Kidney epithelial cell (primary cell): ENCODE results near the gene MTA1. TPM values are rescaled to one million over a fixed set of nuclear protein-coding genes. Genes with fewer than 3 reads are reported as not detected.

Source experiments
- DNase-seq: peaks from one replicate; pipeline ENCODE4 v3.0.0-alpha.2; 2010; ENCODE audit warnings: low read depth
- H3K27me3 ChIP-seq: 2 replicates; pipeline ENCODE4 v1.6.0; 2011; ENCODE audit warnings: low read length; ENCODE audit not compliant: control insufficient read depth, insufficient read depth
- H3K36me3 ChIP-seq: 2 replicates; pipeline ENCODE4 v1.5.1; 2011; ENCODE audit warnings: low read length; ENCODE audit not compliant: control insufficient read depth, insufficient read depth
- H3K4me3 ChIP-seq: 2 replicates; pipeline ENCODE4 v1.5.1; 2011; ENCODE audit warnings: low read depth, mild to moderate bottlenecking, control low read depth, low read length
- total RNA-seq: library from RNA; depleted of rRNA; stranded (reverse); fragments of >200 nt; gene quantifications from 2 replicates; pipeline ENCODE4 v1.2.3, GENCODE V29; 2015
- TF ChIP-seq, protein P1 (sequence below): IDR thresholded peaks from 2 replicates; pipeline ENCODE4 v1.5.1; 2011; ENCODE audit warnings: mild to moderate bottlenecking, moderate library complexity, low read length, control low read depth, inconsistent platforms; ENCODE audit not compliant: insufficient read depth, poor library complexity, severe bottlenecking

MTA1 gene
- total RNA-seq, 1 donor from 2014 or later: 68.3 TPM

DNA sequence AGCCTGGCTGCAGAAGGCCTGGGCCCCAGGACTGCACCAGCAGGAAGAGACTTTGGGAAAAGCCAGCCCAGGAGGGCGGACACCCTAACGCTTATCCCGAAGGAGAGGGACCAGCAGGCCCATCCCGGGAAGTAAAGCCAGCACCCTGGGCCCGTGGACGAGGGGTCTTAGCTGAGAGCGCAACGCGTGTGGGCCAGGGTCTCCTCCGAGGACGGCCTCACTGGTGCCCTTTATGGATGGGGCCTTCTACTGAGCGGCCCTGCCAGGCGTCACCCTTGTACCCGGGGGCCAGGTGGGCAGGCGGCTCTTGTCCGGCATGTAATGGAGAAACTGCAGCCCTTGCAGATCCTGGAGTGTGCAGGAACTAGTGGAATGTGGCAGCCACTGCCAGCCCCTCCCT lies 85.5 kb downstream of the MTA1 start:
- no peak for DNase-seq
- TF ChIP-seq, protein P1, sequence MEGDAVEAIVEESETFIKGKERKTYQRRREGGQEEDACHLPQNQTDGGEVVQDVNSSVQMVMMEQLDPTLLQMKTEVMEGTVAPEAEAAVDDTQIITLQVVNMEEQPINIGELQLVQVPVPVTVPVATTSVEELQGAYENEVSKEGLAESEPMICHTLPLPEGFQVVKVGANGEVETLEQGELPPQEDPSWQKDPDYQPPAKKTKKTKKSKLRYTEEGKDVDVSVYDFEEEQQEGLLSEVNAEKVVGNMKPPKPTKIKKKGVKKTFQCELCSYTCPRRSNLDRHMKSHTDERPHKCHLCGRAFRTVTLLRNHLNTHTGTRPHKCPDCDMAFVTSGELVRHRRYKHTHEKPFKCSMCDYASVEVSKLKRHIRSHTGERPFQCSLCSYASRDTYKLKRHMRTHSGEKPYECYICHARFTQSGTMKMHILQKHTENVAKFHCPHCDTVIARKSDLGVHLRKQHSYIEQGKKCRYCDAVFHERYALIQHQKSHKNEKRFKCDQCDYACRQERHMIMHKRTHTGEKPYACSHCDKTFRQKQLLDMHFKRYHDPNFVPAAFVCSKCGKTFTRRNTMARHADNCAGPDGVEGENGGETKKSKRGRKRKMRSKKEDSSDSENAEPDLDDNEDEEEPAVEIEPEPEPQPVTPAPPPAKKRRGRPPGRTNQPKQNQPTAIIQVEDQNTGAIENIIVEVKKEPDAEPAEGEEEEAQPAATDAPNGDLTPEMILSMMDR: no peak
- Histone ChIP-seq H3K36me3 (no peaks in the 10 kb centered on the region), H3K4me3 (no peak overlapping the region), H3K27me3 (peaks cover 10% of the 10 kb centered on the region)

DNA sequence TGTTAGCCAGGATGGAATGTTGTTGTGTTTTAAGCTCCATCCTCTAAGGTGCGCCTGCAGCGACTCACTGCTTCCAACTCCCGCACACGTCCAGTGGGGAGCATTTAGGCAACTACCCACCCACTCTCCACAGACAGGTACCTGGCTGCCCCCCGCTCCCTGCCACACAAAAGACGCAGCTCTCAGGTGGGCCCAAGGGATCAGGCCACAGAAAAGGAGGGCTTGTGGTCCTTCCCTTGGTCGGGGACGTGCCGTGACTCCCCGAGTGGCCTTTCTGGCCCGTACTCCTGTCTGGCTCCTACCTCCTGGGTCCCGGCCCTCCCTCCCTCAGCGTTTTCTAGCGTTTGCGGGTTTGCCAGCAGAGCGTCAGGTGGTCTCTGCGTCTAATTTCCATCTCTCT lies 87.6 kb downstream of the MTA1 start:
- Histone ChIP-seq H3K36me3 (no peaks in the 10 kb centered on the region), H3K27me3 (peaks cover 12% of the 10 kb centered on the region), H3K4me3 (no peak overlapping the region)
- DNase-seq: no peak
- TF ChIP-seq, protein P1: no peak

DNA sequence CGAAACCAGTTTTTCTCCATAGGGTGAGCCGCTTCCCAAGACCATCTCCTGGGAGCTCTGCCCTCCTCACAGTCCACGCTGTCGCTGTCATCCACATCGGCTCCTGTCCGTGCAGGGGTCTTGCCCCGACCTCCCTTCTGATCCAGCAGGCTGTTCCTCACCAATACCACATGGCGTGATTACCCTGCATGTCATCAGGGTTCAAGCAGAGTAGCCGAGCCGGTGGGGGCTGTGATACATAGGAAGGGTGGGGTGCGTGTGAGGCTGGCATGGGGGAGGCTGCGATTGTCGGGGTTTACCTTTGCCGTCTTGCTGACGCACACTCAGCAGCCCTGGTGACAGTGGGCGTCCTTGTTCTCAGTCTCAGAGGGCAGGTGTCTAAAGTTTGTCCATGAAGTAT lies 88.4 kb downstream of the MTA1 start:
- DNase-seq: no peak
- Histone ChIP-seq H3K36me3 (no peaks in the 10 kb centered on the region), H3K27me3 (peaks cover 15% of the 10 kb centered on the region), H3K4me3 (no peak overlapping the region)
- TF ChIP-seq, protein P1: no peak

DNA sequence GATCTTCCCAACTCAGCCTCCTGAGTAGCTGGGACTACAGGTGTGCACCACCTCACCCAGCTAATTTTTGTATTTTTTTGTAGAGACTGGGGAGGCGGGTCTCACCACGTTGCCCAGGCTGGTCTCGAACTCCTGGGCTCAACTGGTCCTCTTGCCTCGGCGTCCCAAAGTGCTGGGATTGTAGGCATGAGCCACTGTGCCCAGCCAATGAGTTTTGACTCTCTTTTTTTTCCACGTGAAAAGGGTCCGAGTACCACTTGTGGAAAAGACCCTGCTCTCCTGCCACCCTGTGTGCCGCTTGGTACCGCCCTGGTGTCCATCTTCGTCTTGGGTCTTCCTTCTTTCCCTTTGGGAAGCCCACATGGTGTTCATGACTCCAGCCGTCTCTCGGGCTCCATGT lies 89.0 kb downstream of the MTA1 start:
- peaks cover 15% of the 10 kb centered on the region for H3K27me3 ChIP-seq
- H3K4me3 ChIP-seq: no peak overlapping the region
- DNase-seq: no peak
- H3K36me3 ChIP-seq: no peaks in the 10 kb centered on the region
- TF ChIP-seq, protein P1: no peak

DNA sequence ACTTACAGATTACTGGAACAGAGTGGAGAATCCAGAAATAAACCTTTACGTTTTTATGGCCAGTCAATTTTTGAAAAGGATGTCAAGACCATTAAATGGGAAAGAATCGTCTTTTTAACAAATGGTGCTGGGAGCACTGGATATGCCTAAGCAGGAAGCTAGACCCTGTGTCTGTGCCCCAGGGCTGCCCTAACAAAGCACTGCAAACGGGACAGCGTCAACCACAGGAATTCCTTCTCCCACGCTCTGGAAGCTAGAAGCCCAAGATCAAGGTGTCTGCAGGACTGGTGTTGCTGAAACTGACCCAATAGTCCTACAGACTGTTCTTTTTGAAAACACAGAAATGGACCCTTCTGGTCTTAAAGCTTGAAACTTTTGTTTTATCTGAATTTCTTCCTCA lies 97.5 kb downstream of the MTA1 start:
- Histone ChIP-seq H3K4me3 (no peak overlapping the region), H3K36me3 (no peaks in the 10 kb centered on the region), H3K27me3 (peaks cover 8% of the 10 kb centered on the region)
- TF ChIP-seq, protein P1: no peak
- DNase-seq: no peak

DNA sequence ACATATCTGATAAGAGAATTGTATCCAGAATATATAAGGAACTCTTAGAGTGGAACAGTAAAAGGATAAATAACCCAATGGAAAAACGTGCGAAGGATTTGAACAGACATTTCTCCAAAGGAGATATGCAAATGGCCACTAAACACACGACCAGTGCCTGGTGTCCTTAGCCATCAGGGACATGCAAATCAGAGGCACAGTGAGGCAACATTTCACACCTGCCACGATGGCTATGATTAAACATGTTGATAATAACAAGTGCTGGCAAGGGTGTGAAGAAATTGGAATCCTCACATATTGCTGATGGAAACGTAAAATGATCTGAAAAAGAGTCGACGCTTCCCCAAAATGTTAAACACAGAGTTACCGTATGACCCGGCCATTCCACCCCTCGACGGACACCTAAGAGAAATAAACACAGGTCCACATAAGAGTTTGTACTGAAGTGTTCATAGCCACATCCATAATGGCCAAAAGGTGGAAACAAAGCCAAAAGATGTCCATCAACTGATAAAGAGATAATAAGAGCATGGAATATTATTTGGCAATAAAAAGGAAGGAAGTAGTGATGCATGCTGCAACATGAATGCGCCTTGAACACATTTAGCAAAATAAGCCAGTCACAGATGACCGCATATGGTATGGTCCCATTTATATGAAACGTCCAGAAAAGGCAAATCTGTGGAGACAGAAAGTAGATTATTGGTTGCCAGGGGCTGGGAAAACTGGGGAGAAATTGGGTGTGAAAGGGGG lies 100.5 kb downstream of the MTA1 start:
- TF ChIP-seq, protein P1: no peak
- no peak for DNase-seq
- no peak overlapping the region for H3K4me3 ChIP-seq
- H3K27me3 ChIP-seq: peaks cover 5% of the 10 kb centered on the region
- no peaks in the 10 kb centered on the region for H3K36me3 ChIP-seq
